Lung (tissue), 12 donors: ENCODE measurements around the gene FBXO41. TPM values are rescaled to one million over a fixed set of nuclear protein-coding genes. Genes with fewer than 3 reads are reported as not detected.

ENCODE experiments used
- ATAC-seq: fragments of 200-7000 bp; cut with Tn5 transposase; one replicate; pipeline ENCODE4 v1.9.1; 2020; ENCODE audit warnings: moderate number of reproducible peaks; ENCODE audit not compliant: insufficient read depth, low FRiP score
- DNase-seq, 3 donors: peaks; one replicate each; pipeline ENCODE4 v3.0.0-alpha.2; 2013 to 2017
- H3K27ac ChIP-seq, 2 donors: one replicate each; pipeline ENCODE4 v1.5.1; 2013; ENCODE audit warnings: mild to moderate bottlenecking in 2 of 2, moderate library complexity in 2 of 2, control low read depth in 1 of 2, inconsistent platforms in 1 of 2, low read depth in 1 of 2, low read length in 1 of 2
- H3K27me3 ChIP-seq, 3 donors: one replicate each; pipeline ENCODE4 v1.5.1; 2013; ENCODE audit warnings: low read length in 2 of 3; ENCODE audit not compliant: control insufficient read depth in 3 of 3, insufficient read depth in 3 of 3
- H3K36me3 ChIP-seq, 4 donors: one replicate each; pipeline ENCODE4 v1.5.1; 2013; ENCODE audit warnings: low read length in 4 of 4, mild to moderate bottlenecking in 1 of 4, moderate library complexity in 1 of 4; ENCODE audit not compliant: control insufficient read depth in 4 of 4, insufficient read depth in 4 of 4
- H3K4me1 ChIP-seq, 5 donors: one replicate each; pipeline ENCODE4 v1.5.1; 2013; ENCODE audit warnings: low read length in 5 of 5, mild to moderate bottlenecking in 2 of 5, moderate library complexity in 1 of 5; ENCODE audit not compliant: control insufficient read depth in 5 of 5, insufficient read depth in 5 of 5
- H3K4me3 ChIP-seq: one replicate; pipeline ENCODE4 v1.5.1; 2013; ENCODE audit warnings: mild to moderate bottlenecking, control low read depth, moderate library complexity
- H3K9ac ChIP-seq, 2 donors: one replicate each; pipeline ENCODE4 v1.5.1; 2013; ENCODE audit warnings: low read length in 2 of 2, control low read depth in 1 of 2; ENCODE audit not compliant: insufficient read depth in 1 of 2
- H3K9me3 ChIP-seq, 4 donors: one replicate each; pipeline ENCODE4 v1.5.1; 2013; ENCODE audit warnings: low read length in 3 of 4, mild to moderate bottlenecking in 1 of 4, moderate library complexity in 1 of 4; ENCODE audit not compliant: control insufficient read depth in 4 of 4, insufficient read depth in 3 of 4
- WGBS, 2 donors: extraction: QIAGEN DNeasy Blood & Tissue Kit; methylation state at CpG; one replicate each; pipeline ENCODE4 v1.1.7; 2013; 5-methylcytosine and 5-hydroxymethylcytosine counted together
- polyA plus RNA-seq, 2 donors: library from polyadenylated mRNA; stranded (reverse); fragments of 200-250 nt; gene quantifications; one replicate each; pipeline ENCODE4 v1.2.1, GENCODE V29; 2013
- total RNA-seq, 2 donors: library from RNA; depleted of rRNA in 1 of 2; stranded (reverse); fragments of >200 nt in 1 of 2; gene quantifications; one replicate each; pipeline ENCODE4 v1.2.1, GENCODE V29; 2014 to 2021
- TF ChIP-seq, protein P1 (sequence below): IDR thresholded peaks from 2 replicates; pipeline ENCODE4 v1.5.1; 2012; ENCODE audit warnings: mild to moderate bottlenecking; ENCODE audit errors: control extremely low read depth, extremely low read depth
- donor health status: control.
- donor health status: control.
- donor health status: Bipolar disorder and iron deficiency.
- donor health status: healthy.
- donor health status: DM: yes; HTN: yes; CAD: no.

FBXO41 gene
- total and polyA plus RNA-seq, 4 donors, result 0.93 to 5.0 (median 1.7) TPM

DNA sequence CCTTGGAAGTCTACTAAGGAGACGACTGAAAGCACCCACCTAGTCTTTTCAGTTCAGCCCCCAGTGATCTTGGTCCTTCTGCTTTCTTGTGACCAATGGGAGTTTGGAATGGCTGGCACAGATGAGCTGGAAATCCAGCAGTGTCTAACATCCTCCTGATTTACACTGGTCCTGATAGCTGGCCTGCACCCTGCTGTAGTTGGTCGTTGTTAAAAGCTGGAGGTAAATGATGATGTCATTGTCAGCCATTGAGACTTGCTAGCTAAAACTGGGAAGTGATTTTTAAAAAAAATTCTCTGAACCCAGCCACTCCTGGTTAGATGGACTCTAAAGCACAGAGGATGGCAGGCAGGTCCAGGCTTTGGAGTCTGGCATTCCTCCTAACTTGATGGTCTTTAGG is 30.9 kb downstream of the FBXO41 start:
- no peak for DNase-seq
- H3K4me3 ChIP-seq, result no peak overlapping the region
- 64 to 66% methylated on average over 2 of the region's 2 CpGs for WGBS, 2 donors

DNA sequence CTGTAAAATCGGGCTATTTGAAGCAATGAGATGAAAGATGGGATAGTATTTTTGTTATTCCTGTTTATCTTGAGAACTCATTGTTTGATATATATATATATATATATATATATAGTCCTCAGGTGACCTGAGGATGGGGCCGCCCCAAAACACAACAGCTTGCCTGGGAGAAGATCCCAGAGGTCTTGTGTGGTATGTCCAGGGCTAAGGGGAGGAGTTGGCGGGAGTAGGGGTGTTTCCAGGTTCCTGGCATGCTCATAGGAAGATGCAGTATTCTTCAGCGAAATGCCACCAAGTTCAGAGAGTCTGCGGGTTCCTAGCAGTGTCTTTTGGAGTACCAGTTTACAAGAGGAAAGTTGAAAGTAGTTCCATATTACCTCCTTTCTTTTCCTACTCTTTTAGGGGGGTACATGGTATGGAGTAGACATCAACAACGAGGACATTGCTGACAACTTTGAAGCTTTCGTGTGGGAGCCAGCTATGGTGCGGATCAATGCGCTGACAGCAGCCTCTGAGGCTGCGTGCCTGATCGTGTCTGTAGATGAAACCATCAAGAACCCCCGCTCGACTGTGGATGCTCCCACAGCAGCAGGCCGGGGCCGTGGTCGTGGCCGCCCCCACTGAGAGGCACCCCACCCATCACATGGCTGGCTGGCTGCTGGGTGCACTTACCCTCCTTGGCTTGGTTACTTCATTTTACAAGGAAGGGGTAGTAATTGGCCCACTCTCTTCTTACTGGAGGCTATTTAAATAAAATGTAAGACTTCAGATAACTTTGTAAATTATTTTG is 31.8 kb downstream of the FBXO41 start:
- no peak for DNase-seq

More for the DNA sequence above, 30.9 kb downstream of the FBXO41 start:
- no peaks in the 10 kb centered on the region for H3K27me3 ChIP-seq
- no peak overlapping the region for H3K9ac ChIP-seq
- peaks cover 30 to 52% (median 48%) of the 10 kb centered on the region in 4 donors for H3K36me3 ChIP-seq
- ATAC-seq, result no peak
- H3K27ac ChIP-seq, result no peak overlapping the region
- no peaks in the 10 kb centered on the region for H3K4me1 ChIP-seq
- no peaks in the 10 kb centered on the region for H3K9me3 ChIP-seq
- TF ChIP-seq, protein P1, sequence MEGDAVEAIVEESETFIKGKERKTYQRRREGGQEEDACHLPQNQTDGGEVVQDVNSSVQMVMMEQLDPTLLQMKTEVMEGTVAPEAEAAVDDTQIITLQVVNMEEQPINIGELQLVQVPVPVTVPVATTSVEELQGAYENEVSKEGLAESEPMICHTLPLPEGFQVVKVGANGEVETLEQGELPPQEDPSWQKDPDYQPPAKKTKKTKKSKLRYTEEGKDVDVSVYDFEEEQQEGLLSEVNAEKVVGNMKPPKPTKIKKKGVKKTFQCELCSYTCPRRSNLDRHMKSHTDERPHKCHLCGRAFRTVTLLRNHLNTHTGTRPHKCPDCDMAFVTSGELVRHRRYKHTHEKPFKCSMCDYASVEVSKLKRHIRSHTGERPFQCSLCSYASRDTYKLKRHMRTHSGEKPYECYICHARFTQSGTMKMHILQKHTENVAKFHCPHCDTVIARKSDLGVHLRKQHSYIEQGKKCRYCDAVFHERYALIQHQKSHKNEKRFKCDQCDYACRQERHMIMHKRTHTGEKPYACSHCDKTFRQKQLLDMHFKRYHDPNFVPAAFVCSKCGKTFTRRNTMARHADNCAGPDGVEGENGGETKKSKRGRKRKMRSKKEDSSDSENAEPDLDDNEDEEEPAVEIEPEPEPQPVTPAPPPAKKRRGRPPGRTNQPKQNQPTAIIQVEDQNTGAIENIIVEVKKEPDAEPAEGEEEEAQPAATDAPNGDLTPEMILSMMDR, result no peak

DNA sequence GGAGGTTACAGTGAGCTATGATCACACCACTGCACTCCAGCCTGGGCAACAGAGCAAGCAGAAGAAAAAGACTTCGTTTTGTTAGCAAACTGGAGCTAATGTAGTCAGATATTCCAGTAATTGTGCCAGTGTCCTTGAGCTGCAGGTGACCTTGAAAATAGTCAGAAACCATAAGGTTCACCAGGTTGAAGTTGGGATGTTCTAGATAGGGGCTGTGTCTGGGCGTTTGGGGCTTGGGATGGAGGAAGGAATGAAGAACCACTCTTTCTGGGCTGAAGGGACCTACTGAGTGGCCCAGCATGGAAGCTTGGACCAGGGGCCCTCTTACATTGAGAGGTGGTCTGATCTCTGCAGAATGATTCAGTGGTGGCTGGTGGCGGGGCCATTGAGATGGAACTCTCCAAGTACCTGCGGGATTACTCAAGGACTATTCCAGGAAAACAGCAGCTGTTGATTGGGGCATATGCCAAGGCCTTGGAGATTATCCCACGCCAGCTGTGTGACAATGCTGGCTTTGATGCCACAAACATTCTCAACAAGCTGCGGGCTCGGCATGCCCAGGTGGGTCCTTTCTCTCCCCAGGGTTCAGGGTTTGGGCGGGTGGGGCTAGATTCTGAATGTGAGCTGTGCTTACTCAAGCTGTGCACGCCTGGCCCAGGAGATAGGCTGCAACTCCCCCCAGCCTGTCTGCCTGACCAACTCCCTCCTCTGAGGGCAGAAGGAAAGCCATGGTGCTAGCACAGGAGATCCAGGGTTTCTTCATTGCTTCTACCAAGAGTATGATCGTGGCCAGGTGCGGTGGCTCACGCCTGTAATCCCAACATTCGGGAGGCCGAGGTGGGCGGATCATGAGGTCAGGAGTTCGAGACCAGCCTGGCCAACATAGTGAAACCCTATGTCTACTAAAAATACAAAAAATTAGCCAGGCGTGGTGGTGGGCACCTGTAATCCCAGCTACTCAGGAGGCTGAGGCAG is 33.1 kb downstream of the FBXO41 start:
- Histone ChIP-seq H3K4me3 (no peak overlapping the region), H3K9me3 (no peaks in the 10 kb centered on the region), H3K36me3 (peaks cover 50 to 70% (median 65%) of the 10 kb centered on the region in 4 donors), H3K27ac (no peak overlapping the region), H3K27me3 (no peaks in the 10 kb centered on the region), H3K4me1 (no peaks in the 10 kb centered on the region), H3K9ac (no peak overlapping the region)
- ATAC-seq (no peak), DNase-seq (no peak)
- TF ChIP-seq, protein P1, result no peak
- 95 to 98% methylated on average over 17 of the region's 17 CpGs for WGBS, 2 donors

More for the DNA sequence above, 31.8 kb downstream of the FBXO41 start:
- H3K27me3 ChIP-seq, result no peaks in the 10 kb centered on the region
- H3K9ac ChIP-seq, result no peak overlapping the region
- peaks cover 38 to 59% (median 55%) of the 10 kb centered on the region in 4 donors for H3K36me3 ChIP-seq
- no peaks in the 10 kb centered on the region for H3K9me3 ChIP-seq
- H3K4me1 ChIP-seq, result no peaks in the 10 kb centered on the region
- 90 to 92% methylated on average over 17 of the region's 17 CpGs for WGBS, 2 donors
- no peak overlapping the region for H3K4me3 ChIP-seq
- no peak overlapping the region for H3K27ac ChIP-seq
- ATAC-seq, result no peak
- TF ChIP-seq, protein P1, result no peak
